SK-N-SH treated with all-trans-retinoic acid at 6 μM for 48 hours (cell line): ENCODE results near the gene ABR.
A peak's percentile ranks its signal among the peaks of the same experiment; 100 is the strongest.

Source experiments
- ATAC-seq: fragments of 200-7000 bp; cut with Tn5 transposase; 3 replicates; pipeline ENCODE4 v1.9.1; 2020; ENCODE audit warnings: mild to moderate bottlenecking, moderate library complexity
- ARNTL ChIP-seq: fragments of 450-650 bp; formaldehyde crosslinking; IDR thresholded peaks from 2 replicates; pipeline ENCODE4 v1.5.0; 2020; ENCODE audit warnings: low read depth, mild to moderate bottlenecking, moderate library complexity, borderline replicate concordance
- BACH2 ChIP-seq: fragments of 250-450 bp; sonication (Bioruptor Pico); IDR thresholded peaks from 2 replicates; pipeline ENCODE4 v1.9.0; 2021; ENCODE audit warnings: mild to moderate bottlenecking, borderline replicate concordance
- CREB5 ChIP-seq: fragments of 250-450 bp; sonication (Bioruptor Pico); IDR thresholded peaks from 2 replicates; pipeline ENCODE4 v1.5.1; 2020; ENCODE audit warnings: low read depth, mild to moderate bottlenecking, moderate library complexity
- CSDC2 ChIP-seq: fragments of 250-450 bp; sonication (Bioruptor Pico); IDR thresholded peaks from 2 replicates; pipeline ENCODE4 v1.5.0; 2020; ENCODE audit warnings: mild to moderate bottlenecking, moderate library complexity
- CSRNP3 ChIP-seq: fragments of 250-450 bp; sonication (Bioruptor Pico); IDR thresholded peaks from 2 replicates; pipeline ENCODE4 v1.5.1; 2021; ENCODE audit warnings: mild to moderate bottlenecking, moderate library complexity
- ESRRG ChIP-seq: fragments of 250-450 bp; sonication (Bioruptor Pico); IDR thresholded peaks from 2 replicates; pipeline ENCODE4 v1.6.1; 2021; ENCODE audit warnings: mild to moderate bottlenecking
- GLIS3 ChIP-seq: fragments of 250-450 bp; sonication (Bioruptor Pico); IDR thresholded peaks from 2 replicates; pipeline ENCODE4 v1.5.0; 2020; ENCODE audit warnings: mild to moderate bottlenecking, moderate library complexity
- ISL1 ChIP-seq: fragments of 250-450 bp; sonication (Bioruptor Pico); IDR thresholded peaks from 2 replicates; pipeline ENCODE4 v2.1.2; 2022; ENCODE audit warnings: mild to moderate bottlenecking, moderate library complexity
- OSR1 ChIP-seq: fragments of 250-450 bp; sonication (Bioruptor Pico); IDR thresholded peaks from 2 replicates; pipeline ENCODE4 v1.8.0; 2022; ENCODE audit warnings: moderate library complexity, mild to moderate bottlenecking, inconsistent platforms
- PATZ1 ChIP-seq: fragments of 250-450 bp; sonication (Bioruptor Pico); IDR thresholded peaks from 2 replicates; pipeline ENCODE4 v1.8.0; 2020; ENCODE audit warnings: mild to moderate bottlenecking, moderate library complexity, borderline replicate concordance
- POU6F1 ChIP-seq: fragments of 250-450 bp; sonication (Bioruptor Pico); IDR thresholded peaks from 2 replicates; pipeline ENCODE4 v1.8.0; 2021; ENCODE audit warnings: low read depth, mild to moderate bottlenecking, moderate library complexity, borderline replicate concordance
- PPARA ChIP-seq: fragments of 250-450 bp; sonication (Bioruptor Pico); IDR thresholded peaks from 2 replicates; pipeline ENCODE4 v1.5.0; 2020; ENCODE audit warnings: mild to moderate bottlenecking, borderline replicate concordance
- RARB ChIP-seq: fragments of 250-450 bp; sonication (Bioruptor Pico); IDR thresholded peaks from 2 replicates; pipeline ENCODE4 v1.8.0; 2021; ENCODE audit warnings: mild to moderate bottlenecking, moderate library complexity
- SNAI2 ChIP-seq: fragments of 250-450 bp; sonication (Bioruptor Pico); IDR thresholded peaks from 2 replicates; pipeline ENCODE4 v1.5.0; 2020; ENCODE audit warnings: mild to moderate bottlenecking, moderate library complexity
- TOX ChIP-seq: fragments of 250-450 bp; sonication (Bioruptor Pico); IDR thresholded peaks from 2 replicates; pipeline ENCODE4 v1.8.0; 2021; ENCODE audit warnings: mild to moderate bottlenecking, moderate library complexity, borderline replicate concordance
- TSHZ2 ChIP-seq: fragments of 250-450 bp; sonication (Bioruptor Pico); IDR thresholded peaks from 2 replicates; pipeline ENCODE4 v1.5.0; 2020; ENCODE audit warnings: mild to moderate bottlenecking, moderate library complexity
- ZC3H10 ChIP-seq: fragments of 250-450 bp; sonication (Bioruptor Pico); IDR thresholded peaks from 2 replicates; pipeline ENCODE4 v1.5.1; 2021; ENCODE audit warnings: mild to moderate bottlenecking, moderate library complexity
- ZFP3 ChIP-seq: fragments of 250-450 bp; sonication (Bioruptor Pico); IDR thresholded peaks from 2 replicates; pipeline ENCODE4 v1.5.0; 2020; ENCODE audit warnings: mild to moderate bottlenecking, moderate library complexity
- ZFP30 ChIP-seq: fragments of 450-650 bp; formaldehyde crosslinking; IDR thresholded peaks from 2 replicates; pipeline ENCODE4 v1.5.0; 2022; ENCODE audit warnings: mild to moderate bottlenecking, moderate library complexity
- ZNF565 ChIP-seq: fragments of 450-650 bp; formaldehyde crosslinking; conservative IDR thresholded peaks from 2 replicates; pipeline ENCODE4 v1.5.0; 2020; ENCODE audit warnings: low read depth, mild to moderate bottlenecking, moderate library complexity
- ZNF70 ChIP-seq: fragments of 450-650 bp; formaldehyde crosslinking; IDR thresholded peaks from 2 replicates; pipeline ENCODE4 v1.5.0; 2020; ENCODE audit warnings: mild to moderate bottlenecking, moderate library complexity
- ZNF8 ChIP-seq: fragments of 450-650 bp; formaldehyde crosslinking; IDR thresholded peaks from 2 replicates; pipeline ENCODE4 v1.5.0; 2020; ENCODE audit warnings: mild to moderate bottlenecking, moderate library complexity

The ABR gene

GRCh38 chr17:1060991-1061390 is 118.8 kb downstream of the ABR start:
- TF ChIP-seq PATZ1 (CRISPR knock-in tag) (no peak), TOX (CRISPR knock-in tag) (no peak), POU6F1 (CRISPR knock-in tag) (no peak), ZC3H10 (CRISPR knock-in tag) (no peak), TSHZ2 (CRISPR knock-in tag) (no peak), ESRRG (CRISPR knock-in tag) (no peak), PPARA (CRISPR knock-in tag) (no peak), ZNF565 (CRISPR knock-in tag) (no peak), ZFP3 (CRISPR knock-in tag) (no peak), SNAI2 (CRISPR knock-in tag) (no peak), RARB (no peak), ZFP30 (CRISPR knock-in tag) (no peak), CSDC2 (no peak), CSRNP3 (CRISPR knock-in tag) (no peak), CREB5 (CRISPR knock-in tag) (no peak), BACH2 (no peak), ZNF70 (CRISPR knock-in tag) (no peak), OSR1 (no peak), ZNF8 (CRISPR knock-in tag) (no peak)
- peak; percentile 93 for ATAC-seq

- no peak for ATAC-seq
- TF ChIP-seq TSHZ2 (CRISPR knock-in tag) (no peak), GLIS3 (CRISPR knock-in tag) (no peak), ARNTL (no peak), CSDC2 (no peak), ZNF565 (CRISPR knock-in tag) (no peak), ESRRG (CRISPR knock-in tag) (no peak), ZC3H10 (CRISPR knock-in tag) (no peak), SNAI2 (CRISPR knock-in tag) (no peak), ZNF70 (CRISPR knock-in tag) (no peak), ISL1 (CRISPR knock-in tag) (no peak), POU6F1 (CRISPR knock-in tag) (no peak), PATZ1 (CRISPR knock-in tag) (no peak), ZNF8 (CRISPR knock-in tag) (no peak), BACH2 (no peak), ZFP30 (CRISPR knock-in tag) (no peak)
Observed at GRCh38 chr17:1059131-1059795, 120.5 kb downstream of the ABR start.
